Suppressor macrophage (primary cell): Measurements from ENCODE around the gene LRMDA.

ENCODE experiments used
- DNase-seq, 4 experiments: peaks; one replicate each; pipeline ENCODE4 v3.0.0-alpha.2; 2020 to 2022
- total RNA-seq, 17 experiments: gene quantifications; one replicate each; lab custom pipeline; 2026; ENCODE audit warnings: mixed read lengths in 6 of 17, inconsistent platforms in 3 of 17; lab: John Stamatoyannopoulos, UW

The LRMDA gene
- total RNA-seq = 7.9 to 18.9 (median 12.5) reads per million in 17 experiments

DNA sequence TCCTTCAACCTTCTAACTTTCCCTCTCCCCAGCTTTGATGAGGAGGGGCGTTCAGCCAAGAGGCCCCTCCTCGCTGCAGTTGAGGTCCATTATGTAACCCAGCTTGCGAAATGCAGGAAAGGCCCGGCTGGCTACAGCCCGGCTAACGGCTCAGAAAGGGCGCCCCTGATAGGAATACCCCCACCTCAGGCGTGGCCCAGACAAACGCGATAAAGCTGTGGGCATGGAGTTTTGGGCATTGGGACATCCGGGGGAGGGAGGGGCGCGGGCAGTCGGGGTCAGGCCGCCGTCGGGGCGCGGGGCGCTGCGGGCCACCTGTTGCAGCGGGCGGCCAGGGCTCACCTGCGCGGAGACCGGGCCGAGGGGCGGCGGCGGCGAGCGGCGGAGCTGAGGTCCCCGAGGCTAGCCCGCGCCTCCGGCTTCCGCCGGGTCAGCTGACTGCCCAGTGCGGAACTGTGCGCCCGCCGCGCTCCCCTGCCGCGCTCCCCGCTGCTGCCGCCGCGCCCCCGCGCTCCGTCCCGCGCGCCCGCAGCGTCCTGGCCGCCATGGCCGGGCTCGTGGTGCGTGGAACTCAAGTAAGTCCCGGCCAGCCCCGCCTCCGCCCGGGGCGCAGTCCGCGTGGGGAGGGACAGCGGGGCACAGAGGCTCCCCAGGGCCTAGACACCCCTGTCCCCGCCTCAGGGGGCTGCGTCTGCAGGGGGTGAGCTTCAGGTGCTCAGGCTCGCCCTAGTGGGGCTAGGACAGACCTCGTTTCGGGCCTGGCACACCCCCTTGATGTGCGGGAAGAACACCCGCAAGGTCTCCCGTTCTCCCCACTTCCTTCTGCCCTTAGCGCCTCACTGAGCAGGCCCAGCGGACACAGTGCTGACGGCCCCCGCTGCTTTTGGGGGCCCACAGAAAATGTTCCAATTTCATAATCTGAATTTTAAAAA is at the start of gene LRMDA:
Gene LRMDA, plus strand, starts transcription at position 445 of the 932 bp plus-strand sequence.
- peak; percentile 66 to 87 (median 73) for DNase-seq

DNA sequence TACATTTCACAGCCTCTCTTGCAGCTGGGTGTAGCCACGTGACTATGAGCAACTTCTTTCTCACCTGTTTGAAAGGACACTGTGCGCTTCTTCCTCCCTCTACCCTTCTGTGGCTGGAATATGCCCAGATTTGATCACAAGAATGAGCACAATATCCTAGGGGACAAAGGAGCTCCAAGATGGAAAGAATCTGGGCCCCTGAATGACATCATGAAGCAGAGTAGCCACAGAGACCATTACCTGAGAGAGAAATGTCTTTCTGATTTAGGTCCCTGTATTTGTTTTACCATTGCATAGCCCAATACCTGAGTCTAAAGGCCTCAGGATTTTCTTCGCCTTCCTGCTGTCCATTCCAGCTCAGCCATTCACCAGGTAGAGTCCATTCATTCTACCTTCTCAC is 45.3 kb upstream of the LRMDA start:
- no peak for DNase-seq

DNA sequence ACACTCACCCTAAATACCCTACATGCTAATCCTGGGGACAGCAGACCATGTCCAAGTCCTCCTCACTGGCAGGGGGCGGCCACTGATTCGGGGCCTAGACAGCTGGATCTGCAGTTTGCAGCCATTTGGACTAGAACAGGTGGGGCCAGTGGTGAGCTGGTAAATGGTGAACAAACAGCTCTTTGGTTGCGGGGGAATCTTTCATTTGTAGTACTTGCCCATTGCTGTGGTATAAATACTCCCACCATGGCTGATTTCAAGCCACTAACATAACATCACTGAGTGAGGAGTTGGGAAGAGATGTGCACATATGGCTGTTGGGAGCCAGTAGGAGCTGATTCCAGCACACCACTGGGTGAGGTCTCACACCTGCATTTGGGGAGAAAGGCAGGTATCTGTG is 43.3 kb upstream of the LRMDA start:
- no peak for DNase-seq

DNA sequence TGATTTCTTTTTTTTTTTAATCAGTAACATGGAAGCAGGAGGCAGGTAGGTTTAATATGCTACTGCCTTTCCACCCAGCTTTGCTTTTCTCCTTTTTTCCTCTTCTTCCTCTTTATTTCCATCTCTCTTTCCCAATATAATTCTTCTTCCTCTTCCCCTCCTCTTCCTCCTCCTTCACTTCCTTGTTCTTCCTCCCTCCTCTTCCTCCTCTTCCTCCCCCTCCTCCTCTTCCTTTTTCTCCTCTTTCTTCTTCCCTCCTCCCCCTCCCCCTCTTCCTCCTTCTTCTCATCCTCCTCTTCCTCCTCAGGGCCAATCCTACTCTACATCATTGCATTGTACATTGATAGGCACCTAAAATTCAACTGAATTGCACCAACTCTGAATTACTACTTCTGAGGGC is 41.2 kb upstream of the LRMDA start:
- DNase-seq = no peak

DNA sequence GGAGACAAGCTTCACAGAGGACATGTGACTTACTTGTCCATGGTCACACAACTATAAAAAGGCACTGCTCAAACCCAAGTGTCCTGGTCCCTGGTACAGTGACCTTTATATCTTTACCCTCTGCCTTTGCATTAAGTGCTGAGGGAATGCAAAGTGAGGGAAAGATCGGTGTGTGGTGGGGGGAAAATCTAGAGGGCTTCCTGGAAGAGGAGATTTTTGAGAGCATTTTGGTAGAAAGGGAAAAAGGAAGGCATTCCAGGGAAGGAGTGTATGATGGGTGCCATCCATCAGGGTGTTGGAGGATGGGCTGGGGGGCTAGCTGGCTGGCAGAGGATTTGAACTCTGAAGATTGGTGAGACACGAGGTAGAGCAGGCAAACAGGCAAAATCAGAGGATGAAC is 39.2 kb upstream of the LRMDA start:
- no peak for DNase-seq

DNA sequence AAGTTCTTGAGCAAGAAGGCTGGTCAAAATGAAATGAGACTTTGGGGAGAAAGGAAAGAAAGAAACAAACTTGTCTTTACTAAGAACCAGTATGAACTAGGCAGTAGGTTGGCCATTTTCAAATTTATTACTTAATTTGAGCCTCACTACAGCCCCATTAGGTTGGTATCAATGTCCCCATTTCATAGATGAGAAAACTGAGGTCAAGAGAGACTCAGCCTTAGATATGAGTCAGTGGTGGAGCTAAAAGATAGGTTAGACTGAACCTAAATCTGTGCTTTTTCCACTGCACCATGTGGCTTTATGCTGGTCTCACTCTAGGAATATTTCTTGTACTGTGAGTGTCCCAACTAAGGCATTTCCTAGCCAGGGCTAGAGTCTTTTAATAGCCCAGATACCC is 38.7 kb upstream of the LRMDA start:
- DNase-seq = no peak

DNA sequence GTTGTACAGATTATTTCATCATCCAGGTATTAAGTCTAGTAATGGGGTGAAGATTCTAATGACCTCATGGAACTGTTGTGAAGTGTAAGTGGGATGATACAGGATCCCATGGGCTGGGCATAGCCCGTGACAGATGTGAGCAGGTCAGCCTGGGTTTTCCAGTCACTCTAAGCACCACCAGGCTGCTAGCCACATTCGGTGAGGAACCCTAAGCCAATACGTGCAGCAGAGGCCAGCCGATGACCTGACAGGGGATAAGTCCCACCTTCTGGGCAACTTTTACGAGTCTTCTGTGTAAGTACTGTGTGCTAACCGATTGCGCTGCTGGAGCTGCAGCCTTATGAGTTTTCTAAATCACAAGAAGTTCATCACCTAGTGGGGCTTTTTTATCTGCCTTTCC is 37.2 kb upstream of the LRMDA start:
- no peak for DNase-seq

DNA sequence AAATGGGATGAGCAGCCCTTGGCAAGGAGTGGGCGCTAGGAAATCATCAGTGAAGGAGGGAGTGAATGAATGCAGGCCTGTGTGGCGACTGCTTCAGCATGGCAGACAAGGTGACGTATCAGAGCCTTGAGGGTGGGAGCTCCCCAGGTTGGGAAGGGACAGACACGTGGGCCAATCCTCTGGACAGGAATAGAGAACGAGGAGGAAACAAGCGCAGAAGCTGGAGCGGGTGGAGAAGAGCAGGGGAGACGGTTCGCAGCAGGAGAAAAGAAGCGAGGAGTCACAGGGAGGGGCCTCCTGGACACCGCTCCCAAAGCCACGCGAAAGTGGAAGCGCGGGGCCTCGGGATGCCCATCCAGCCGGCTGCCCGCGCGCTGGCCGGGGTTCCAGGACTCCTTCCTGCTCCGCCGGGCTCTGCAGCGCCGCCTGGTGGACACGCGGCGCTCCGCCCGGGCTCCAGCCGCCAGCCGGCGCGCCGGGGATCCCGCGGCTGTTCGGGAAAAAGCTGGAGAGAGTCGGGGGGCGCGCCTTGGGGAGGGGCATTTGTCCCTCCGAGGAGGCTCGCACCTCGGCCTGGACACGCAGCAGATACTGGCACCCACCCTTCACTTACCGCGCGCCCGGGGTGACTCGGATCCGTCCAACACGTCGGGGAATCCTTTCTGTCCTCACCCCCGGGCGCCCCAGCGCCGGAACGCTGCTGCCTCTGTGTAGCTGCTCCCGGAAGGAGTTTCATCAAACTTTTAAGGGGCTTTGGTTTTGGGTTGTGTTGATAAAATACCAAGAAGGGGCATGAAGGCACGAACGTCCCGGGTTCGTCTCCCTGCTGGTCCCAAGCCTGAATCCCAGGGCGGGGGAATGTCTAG is 36.1 kb upstream of the LRMDA start:
- DNase-seq = peak; percentile 57 to 86 (median 70)

DNA sequence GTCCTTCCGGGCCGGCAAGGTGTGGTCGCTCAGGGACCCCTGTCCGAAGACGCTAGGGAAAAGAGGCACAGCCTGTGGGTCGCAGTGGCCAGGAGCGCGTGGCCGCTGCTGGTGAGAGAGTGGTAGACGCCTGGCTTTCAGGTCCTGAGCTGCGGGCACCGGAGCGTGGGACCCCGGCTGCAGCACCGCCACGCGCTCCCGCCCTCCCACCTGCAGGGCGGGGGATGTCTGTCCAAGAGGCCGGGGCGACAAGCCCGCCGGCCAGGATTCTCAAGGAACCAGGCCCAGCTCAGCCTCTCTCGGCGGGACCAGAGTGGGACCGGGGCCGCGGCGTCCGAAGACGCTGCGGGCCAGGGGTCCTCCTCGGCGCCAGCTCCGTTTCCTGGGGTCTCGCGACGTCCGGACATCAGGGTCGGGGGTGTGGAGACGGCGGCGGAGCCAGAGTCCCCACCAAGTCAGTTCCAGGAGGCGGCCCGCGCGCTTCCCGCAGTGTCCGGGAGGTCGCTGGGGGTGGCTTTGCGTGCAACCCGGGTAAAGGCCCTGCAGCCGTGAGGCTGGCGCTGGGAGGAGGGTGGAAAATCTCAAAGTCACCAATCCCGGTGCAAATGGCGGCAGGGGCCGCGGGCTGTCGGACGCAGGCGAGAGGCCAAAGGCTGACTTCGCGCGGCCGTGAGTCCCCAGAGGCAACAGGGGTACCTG is 35.3 kb upstream of the LRMDA start:
- peak in 1 of 4 experiments; percentile 20 for DNase-seq

DNA sequence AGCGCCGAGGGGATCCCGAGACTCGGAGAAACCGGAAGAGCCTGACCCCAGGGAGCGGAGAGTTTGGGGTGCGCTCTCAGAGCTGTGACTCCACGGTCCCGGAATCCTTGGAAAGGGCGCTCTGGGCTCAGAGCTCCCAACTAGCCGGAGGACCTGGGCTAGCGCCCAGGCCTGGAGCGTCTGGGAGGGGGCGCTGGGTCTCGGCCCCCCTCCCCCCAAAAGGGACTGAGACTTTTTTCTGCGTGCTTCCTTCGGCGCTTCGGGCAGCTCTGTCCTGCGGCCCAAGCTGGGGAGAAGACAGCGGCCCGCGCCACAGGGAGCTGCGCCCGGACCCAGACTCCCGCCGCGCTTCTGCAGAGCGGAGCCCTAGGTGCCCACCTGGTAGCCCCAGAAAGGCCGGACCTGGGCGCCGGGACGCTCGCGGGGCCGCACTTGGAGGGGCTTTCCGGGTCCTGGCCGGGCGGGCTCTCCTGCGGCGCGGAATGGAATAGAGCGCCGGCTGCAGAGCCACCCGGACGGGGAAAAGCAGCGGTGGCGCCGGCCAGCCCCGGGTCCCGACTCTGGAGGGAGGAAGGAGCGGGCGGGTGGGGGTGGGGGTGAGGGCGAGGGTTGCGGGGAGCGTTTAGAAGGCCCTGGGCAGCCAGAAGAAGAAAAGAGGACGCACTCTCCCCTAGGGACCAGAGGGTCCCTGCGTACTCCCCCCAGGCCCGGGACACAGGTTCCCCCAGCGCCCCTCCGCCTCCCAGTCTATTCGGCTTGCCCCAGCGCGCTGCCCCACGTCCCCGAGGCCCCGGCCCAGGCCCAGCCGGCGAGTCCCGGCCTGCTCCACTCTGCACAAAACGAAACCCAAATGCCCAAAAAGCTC is 34.6 kb upstream of the LRMDA start:
- peak in 2 of 4 experiments; percentile 25 to 31 for DNase-seq

DNA sequence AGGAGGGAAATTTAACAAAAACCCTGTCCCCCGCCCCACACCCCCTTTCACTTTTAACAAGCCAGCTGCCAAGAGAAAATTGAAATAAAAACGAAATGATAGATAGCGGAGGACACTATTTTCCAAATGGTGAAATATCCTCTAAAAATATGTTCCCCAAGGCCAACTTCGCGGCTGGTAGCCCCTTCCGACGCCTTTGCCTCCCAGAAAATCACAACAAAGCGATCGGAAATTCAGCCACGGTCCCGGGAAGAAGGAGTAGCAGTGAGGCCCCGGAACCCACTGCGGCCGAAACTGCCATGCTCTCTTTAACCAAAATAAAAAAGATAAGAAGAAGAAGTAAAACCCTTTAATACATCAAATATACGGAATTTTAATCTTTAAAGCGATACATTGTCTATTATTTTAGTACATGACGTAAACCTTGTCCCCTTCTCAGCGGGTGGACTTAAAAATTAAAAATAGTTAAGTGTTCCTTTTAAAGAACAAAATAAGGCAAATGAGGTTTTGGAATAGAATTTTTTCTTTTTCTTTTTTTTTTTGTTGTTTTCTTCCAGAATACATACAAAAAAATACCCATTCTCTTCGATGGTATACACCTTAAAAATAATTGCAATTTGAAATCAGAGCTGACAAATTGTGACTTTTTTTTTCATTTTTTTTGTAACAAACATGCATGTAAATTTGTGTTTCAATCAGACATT is 33.8 kb upstream of the LRMDA start:
- DNase-seq = no peak

DNA sequence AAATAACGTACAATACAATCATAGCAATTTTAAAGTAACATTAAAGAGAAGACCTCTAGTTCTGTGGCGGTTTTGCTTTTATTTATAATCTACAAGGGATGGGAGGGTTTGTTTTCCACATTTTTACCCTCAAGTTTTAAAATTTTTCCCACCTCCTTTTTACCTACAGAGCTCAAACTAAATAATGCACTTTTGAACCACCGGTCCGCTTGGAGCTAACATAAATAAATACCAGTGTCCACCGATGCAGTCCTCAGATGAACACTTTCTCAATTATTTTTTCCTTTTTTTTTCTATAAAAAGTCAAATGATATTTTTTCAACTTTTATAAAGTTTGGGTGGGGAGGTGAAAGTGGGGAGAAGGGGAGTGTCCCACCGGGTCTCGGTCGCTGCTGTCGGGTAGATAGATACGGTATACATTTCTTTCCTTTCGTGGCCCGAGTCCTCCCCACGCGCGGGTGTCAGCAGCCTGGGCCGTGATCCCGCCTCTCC is 33.2 kb upstream of the LRMDA start:
- no peak for DNase-seq

DNA sequence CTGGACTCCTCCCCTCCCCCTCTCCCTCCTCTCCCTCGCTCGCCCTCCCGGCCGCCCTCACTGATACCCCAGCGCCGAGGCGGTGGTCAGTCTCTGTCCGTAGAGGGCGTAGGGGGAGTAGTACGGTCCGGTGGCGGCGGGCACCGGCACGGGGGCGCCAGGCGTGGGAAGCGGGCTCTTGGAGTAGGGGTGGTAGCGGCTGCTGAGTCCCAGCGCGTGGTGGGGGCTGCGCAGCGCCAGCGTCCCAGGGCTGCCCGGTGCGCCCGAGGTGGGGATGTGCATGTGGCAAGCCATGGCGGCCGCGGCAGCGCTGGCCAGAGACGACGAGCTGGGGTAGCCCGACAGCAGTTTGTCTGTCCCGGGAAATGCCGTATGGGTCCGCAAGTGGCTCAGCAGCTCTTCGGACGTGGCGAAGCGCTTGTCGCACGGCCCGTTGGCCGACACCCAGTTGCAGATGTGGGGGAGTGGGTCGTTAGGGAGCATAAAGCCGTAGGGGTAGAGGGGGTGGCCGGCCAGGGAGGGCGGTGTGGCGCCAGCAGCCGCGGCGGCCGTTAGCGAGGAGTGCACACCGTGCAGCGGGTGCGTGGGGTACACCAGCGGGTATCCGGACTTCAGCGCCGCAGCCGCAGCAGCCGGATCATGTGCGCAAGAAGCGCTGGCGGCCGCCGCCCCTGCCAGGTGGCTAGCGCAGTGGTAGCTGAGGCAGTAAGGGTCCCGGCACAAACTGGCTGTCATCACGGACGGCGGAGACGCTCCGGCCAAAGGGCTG is 32.5 kb upstream of the LRMDA start:
- no peak for DNase-seq

DNA sequence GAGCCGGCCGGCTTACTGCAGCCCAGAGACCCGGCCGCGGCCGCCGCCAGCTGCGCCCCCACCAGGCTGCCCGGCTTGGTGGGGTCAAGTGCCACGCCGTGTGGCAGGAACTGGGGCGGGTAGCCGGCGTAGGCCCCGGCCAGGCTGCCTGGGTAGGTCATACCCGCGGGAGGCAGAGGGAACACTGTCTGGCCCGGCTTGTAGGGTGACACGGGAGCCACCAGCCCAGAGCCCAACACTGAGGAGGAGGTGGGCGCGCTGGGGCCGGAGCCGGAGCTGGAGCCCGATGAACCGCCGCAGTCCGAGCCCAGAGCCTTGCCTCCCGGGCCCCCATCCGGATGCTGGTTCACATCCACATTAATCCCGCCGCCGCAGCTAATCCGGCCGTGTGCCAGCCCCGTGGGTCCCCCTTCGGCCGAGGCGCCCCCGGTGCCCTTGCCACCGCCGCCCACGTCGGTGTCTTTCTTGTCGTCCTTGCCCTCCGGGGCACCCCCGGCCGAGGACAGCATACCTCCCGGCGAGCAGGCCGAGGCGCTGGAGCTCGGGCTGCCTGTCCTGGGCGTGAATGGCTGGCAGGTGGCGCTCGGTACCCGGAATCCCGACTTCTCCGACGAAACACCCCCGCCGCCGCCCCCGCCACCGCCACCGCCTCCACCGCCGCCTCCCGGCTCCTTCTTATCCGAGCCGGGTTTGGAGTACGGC is 31.8 kb upstream of the LRMDA start:
- DNase-seq = peak; percentile 69 to 87 (median 78)

DNA sequence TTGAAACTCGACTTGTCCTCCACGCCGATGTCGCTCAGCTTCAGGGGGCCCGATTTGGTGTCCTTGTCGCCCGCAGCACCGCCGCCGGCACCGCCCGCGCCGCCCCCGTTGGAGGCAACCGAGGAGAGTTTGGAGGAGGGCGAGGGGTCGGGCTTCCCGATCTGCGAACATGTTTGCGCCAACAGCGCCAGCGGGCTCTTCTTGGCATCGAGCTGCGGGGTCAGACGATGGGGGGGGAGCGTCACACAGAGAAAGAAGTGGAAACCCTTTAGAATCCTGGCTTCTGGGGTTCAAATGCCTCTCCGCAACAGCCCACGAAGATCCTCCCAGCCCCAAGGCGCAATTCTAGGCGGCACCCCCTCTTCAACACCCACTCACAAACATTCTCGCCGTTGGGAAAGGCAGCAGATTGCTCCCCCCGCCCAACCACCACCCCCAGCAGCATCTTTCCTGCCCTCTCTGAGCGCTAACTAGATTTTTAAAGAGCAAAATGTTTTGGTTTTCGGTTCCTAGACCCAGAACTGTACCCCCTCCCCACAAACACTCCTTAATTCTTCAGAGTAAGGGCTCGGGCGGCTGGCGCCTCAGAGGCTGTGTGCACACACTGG is 31.2 kb upstream of the LRMDA start:
- DNase-seq = peak in 3 of 4 experiments; percentile 17 to 41 (median 35)

DNA sequence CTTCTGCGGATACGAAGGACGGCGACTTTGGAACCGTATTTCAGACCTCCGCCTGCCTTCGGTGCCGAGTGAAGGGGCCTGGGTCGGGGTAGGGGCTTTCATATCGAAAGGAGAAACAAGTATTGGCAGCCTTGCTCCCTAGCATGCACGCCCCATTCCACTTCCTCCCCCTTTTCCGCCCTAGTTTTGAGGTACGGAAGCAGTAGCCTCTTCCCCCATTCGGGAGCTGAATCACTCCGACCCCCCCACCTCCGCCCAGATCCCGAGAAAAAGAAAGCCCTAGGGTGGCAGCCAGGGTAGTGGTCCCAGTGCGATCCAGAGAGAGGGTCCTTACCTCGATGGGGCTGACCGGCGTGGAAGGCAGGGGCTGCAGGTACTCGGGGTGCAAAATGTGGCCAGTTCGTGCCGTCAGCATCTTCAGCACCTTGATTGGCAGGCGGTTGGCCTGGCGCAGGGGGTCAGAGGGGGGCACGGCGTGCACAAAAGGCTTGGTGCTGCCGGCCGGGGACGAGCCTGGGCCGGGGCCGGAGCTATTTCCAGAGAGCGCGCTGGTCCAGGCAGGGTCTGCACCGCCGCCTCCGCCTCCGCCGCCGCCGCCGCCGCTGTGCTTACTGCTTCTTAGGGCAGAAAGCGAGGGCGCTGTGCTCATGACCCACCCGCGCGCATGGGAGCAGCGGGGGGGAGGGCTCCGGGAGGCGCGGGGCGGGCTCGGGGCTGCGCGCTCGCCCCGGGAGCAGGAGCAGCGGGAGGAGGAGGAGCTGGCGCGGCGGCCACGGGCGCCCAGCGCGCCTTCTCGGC is 30.5 kb upstream of the LRMDA start:
- peak; percentile 56 to 84 (median 74) for DNase-seq

DNA sequence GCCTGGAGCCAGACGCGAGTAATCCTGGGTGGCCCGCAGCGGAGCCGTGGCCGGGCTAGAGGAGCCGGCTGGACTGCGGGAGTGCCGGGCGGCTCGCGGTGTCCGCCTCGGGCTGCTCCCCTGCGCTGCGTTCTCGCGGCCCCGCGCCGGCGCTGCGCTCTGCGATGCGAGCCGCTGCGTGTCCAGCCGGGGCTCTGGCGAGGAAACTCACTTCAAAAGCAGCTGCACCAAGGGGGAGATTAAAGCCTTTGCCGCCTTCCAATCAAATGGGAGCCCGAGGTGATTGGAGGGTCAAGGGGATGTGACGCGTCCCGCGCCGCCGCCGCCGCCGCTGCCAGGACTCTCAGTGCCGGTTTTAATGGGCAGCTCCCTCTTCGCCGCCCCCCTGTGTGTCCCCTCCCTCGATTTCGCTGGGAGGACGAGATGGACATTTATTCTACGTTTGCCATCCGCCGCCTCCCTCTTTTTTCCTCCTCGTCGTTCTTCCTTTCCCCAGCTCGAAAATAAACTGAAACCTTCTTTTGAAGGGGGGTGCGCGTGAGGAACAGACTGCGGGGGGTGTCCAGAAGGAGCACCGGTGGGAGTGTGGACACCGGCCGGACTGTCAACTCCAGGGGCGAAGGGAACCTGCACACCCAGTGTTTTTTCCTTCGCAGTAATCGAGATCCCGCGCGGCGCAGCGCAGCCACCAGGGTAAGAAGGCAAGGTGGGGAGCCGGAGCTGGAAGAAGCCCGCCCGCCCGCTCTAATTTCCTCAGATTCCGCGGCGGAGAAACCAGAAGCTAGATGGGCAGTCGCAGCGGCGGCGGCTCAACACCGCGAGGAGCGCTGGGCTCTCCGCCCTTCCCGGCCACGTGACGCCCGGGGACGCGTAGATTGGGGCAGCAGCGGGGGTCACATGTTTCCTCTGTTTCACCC is 29.6 kb upstream of the LRMDA start, which contains the start of gene ZNF503:
Gene ZNF503, minus strand, starts transcription at position 196 of the 917 bp plus-strand sequence. CDS start 345 bp downstream, outside the sequence.
- peak; percentile 93 to 97 (median 96) for DNase-seq
